ENCODE measurements around the gene CST7.
A peak's percentile ranks its signal among the peaks of the same experiment; 100 is the strongest.

The CST7 gene

GRCh38 chr20:24938498-24938897 lies 10.6 kb upstream of the CST7 start:
- H3K79me2 ChIP-seq (ENCODE audit: insufficient read depth, low read length), result no peaks in the 10 kb centered on the region
- DNase-seq (no peak), ATAC-seq (ENCODE audit: insufficient read depth, low read depth) (no peak)
- H3K36me3 ChIP-seq (ENCODE audit: insufficient read depth, low read length), result no peaks in the 10 kb centered on the region
- no peak overlapping the region for H3K4me2 ChIP-seq (ENCODE audit: insufficient read depth, low read length)
- no peak overlapping the region for H3K27ac ChIP-seq (ENCODE audit: low read length)
- H3K4me3 ChIP-seq (ENCODE audit: low read depth in 1 of 2, low read length in 2 of 2), result no peak overlapping the region
- H3K27me3 ChIP-seq (ENCODE audit: insufficient read depth, low read length, poor library complexity), result no peaks in the 10 kb centered on the region
- peaks cover 1% of the 10 kb centered on the region for H3K4me1 ChIP-seq (ENCODE audit: insufficient read depth, low read length)
- peaks cover 18% of the 10 kb centered on the region for H3K9me3 ChIP-seq (ENCODE audit: insufficient read depth, low read length, severe bottlenecking)
- H4K20me1 ChIP-seq (ENCODE audit: insufficient read depth, low read length), result no peaks in the 10 kb centered on the region
- TF ChIP-seq EZH2 (IDR thresholded peaks at IDR 0.05; ENCODE audit: borderline replicate concordance, low read depth, low read length, severe bottlenecking) (no peak), CTCF (IDR thresholded peaks at IDR 0.05; ENCODE audit: borderline replicate concordance, extremely low read depth, low read length, poor library complexity, severe bottlenecking) (no peak)
- H3K9ac ChIP-seq (ENCODE audit: low read depth, low read length), result no peak overlapping the region
- H2AFZ ChIP-seq (ENCODE audit: low read depth, low read length), result no peak overlapping the region

- no peaks in the 10 kb centered on the region for H3K27me3 ChIP-seq (ENCODE audit: insufficient read depth, low read length, poor library complexity)
- H2AFZ ChIP-seq (ENCODE audit: low read depth, low read length), result no peak overlapping the region
- H3K36me3 ChIP-seq (ENCODE audit: insufficient read depth, low read length), result no peaks in the 10 kb centered on the region
- H3K27ac ChIP-seq (ENCODE audit: low read length), result no peak overlapping the region
- no peak overlapping the region for H3K4me2 ChIP-seq (ENCODE audit: insufficient read depth, low read length)
- ATAC-seq (ENCODE audit: insufficient read depth, low read depth), result no peak
- H3K4me1 ChIP-seq (ENCODE audit: insufficient read depth, low read length), result no peaks in the 10 kb centered on the region
- no peaks in the 10 kb centered on the region for H3K79me2 ChIP-seq (ENCODE audit: insufficient read depth, low read length)
- peaks cover 18% of the 10 kb centered on the region for H3K9me3 ChIP-seq (ENCODE audit: insufficient read depth, low read length, severe bottlenecking)
- H3K4me3 ChIP-seq (ENCODE audit: low read depth in 1 of 2, low read length in 2 of 2), result no peak overlapping the region
- DNase-seq, result no peak
- H4K20me1 ChIP-seq (ENCODE audit: insufficient read depth, low read length), result no peaks in the 10 kb centered on the region
- TF ChIP-seq EZH2 (IDR thresholded peaks at IDR 0.05; ENCODE audit: borderline replicate concordance, low read depth, low read length, severe bottlenecking) (no peak), CTCF (IDR thresholded peaks at IDR 0.05; ENCODE audit: borderline replicate concordance, extremely low read depth, low read length, poor library complexity, severe bottlenecking) (peak; percentile 17)
- no peak overlapping the region for H3K9ac ChIP-seq (ENCODE audit: low read depth, low read length)
Observed at GRCh38 chr20:24939036-24939435, 10.0 kb upstream of the CST7 start.

- no peak overlapping the region for H3K4me3 ChIP-seq (ENCODE audit: low read depth in 1 of 2, low read length in 2 of 2)
- DNase-seq (no peak), ATAC-seq (ENCODE audit: insufficient read depth, low read depth) (no peak)
- H3K27ac ChIP-seq (ENCODE audit: low read length), result no peak overlapping the region
- H3K4me2 ChIP-seq (ENCODE audit: insufficient read depth, low read length), result no peak overlapping the region
- H3K9ac ChIP-seq (ENCODE audit: low read depth, low read length), result no peak overlapping the region
- H3K36me3 ChIP-seq (ENCODE audit: insufficient read depth, low read length), result no peaks in the 10 kb centered on the region
- no peaks in the 10 kb centered on the region for H4K20me1 ChIP-seq (ENCODE audit: insufficient read depth, low read length)
- TF ChIP-seq CTCF (IDR thresholded peaks at IDR 0.05; ENCODE audit: borderline replicate concordance, extremely low read depth, low read length, poor library complexity, severe bottlenecking), result no peak
- no peaks in the 10 kb centered on the region for H3K27me3 ChIP-seq (ENCODE audit: insufficient read depth, low read length, poor library complexity)
- no peak overlapping the region for H2AFZ ChIP-seq (ENCODE audit: low read depth, low read length)
- no peaks in the 10 kb centered on the region for H3K4me1 ChIP-seq (ENCODE audit: insufficient read depth, low read length)
- peaks cover 15% of the 10 kb centered on the region for H3K9me3 ChIP-seq (ENCODE audit: insufficient read depth, low read length, severe bottlenecking)
- no peaks in the 10 kb centered on the region for H3K79me2 ChIP-seq (ENCODE audit: insufficient read depth, low read length)
Observed at GRCh38 chr20:24942679-24943078, 6.4 kb upstream of the CST7 start.

GRCh38 chr20:24943196-24943595 lies 5.9 kb upstream of the CST7 start:
- Histone ChIP-seq H3K36me3 (ENCODE audit: insufficient read depth, low read length) (no peaks in the 10 kb centered on the region), H3K4me1 (ENCODE audit: insufficient read depth, low read length) (no peaks in the 10 kb centered on the region), H3K4me3 (ENCODE audit: low read depth in 1 of 2, low read length in 2 of 2) (no peak overlapping the region), H3K79me2 (ENCODE audit: insufficient read depth, low read length) (no peaks in the 10 kb centered on the region), H4K20me1 (ENCODE audit: insufficient read depth, low read length) (no peaks in the 10 kb centered on the region), H3K9me3 (ENCODE audit: insufficient read depth, low read length, severe bottlenecking) (peaks cover 15% of the 10 kb centered on the region), H3K27me3 (ENCODE audit: insufficient read depth, low read length, poor library complexity) (no peaks in the 10 kb centered on the region), H3K27ac (ENCODE audit: low read length) (no peak overlapping the region), H3K4me2 (ENCODE audit: insufficient read depth, low read length) (no peak overlapping the region), H3K9ac (ENCODE audit: low read depth, low read length) (no peak overlapping the region), H2AFZ (ENCODE audit: low read depth, low read length) (no peak overlapping the region)
- ATAC-seq (ENCODE audit: insufficient read depth, low read depth) (no peak), DNase-seq (no peak)
- TF ChIP-seq CTCF (IDR thresholded peaks at IDR 0.05; ENCODE audit: borderline replicate concordance, extremely low read depth, low read length, poor library complexity, severe bottlenecking) (no peak), EZH2 (IDR thresholded peaks at IDR 0.05; ENCODE audit: borderline replicate concordance, low read depth, low read length, severe bottlenecking) (no peak)

Data from DND-41 (cell line).